Daoy (cell line): ENCODE results near the gene ADGRL3. TPM values are rescaled to one million over a fixed set of nuclear protein-coding genes. Genes with fewer than 3 reads are reported as not detected.

ENCODE experiments used
- DNase-seq: peaks from one replicate; pipeline ENCODE4 v3.0.0-alpha.2; 2015; ENCODE audit warnings: low read depth
- total RNA-seq: library from RNA; depleted of rRNA; stranded (reverse); fragments of >200 nt; shearing (Covaris generic); gene quantifications from 2 replicates; pipeline ENCODE4 v1.2.3, GENCODE V29; 2014

ADGRL3 gene
- total RNA-seq, 1 experiment from 2014 or later: 4.6 TPM

GRCh38 chr4:62087706-62088105, 887.6 kb downstream of the ADGRL3 start:
- DNase-seq: no peak

DNA sequence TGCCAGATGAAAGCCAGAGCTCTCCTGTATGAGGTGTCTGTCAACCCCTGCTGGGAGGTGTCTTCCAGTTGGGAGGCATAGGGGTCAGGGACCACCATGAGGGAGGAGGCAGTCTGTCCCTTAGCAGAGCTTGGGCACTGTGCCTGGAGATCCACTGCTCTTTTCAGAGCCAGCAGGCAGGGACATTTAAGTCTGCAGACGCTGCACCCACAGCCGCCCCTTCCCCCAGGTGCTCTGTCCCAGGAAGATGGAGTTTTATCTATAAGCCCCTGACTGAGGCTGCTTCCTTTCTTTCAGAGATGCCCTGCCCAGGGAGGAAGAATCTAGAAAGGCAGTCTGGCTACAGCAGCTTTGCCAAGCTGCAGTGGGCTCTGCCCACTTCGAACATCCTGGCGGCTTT, 893.6 kb downstream of the ADGRL3 start:
- no peak for DNase-seq

GRCh38 chr4:62096881-62097280, 896.8 kb downstream of the ADGRL3 start:
- DNase-seq: no peak

DNA sequence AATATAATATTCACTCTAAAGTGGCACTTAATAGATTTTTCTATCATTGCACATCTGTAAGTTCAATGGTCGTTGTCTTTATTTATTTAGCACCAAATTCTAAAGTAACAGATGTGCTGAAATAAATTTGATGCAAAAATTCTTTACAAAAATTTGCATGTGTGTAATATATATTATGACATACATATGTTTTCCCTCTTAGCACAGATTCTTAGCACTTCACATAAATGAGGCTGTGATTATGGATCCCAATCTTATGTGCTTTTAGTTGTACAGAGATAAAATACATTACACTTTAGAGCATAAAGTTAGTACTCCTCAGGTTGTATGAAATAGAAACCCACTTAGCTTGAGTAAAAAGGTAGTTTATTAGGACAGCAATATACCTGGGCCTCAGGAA, 915.1 kb downstream of the ADGRL3 start:
- DNase-seq: no peak

DNA sequence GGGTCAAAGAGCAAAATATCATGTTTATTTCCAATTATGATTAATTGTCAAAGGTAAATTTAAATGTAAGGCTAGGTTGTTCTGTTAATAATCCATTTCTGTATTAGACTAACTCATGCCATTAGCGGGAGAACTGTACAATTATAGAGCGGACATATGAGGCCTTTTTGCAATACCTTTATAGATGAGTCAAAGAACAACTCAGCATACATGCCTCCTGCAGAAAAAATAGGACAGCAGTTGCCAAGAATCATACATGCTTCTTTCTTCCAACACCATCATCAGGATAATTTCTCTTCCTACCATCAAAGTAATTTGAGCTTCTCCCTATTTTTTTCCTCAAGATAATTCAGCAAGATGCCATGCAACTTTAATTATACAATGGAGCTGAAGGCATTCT, 917.8 kb downstream of the ADGRL3 start:
- DNase-seq: no peak

DNA sequence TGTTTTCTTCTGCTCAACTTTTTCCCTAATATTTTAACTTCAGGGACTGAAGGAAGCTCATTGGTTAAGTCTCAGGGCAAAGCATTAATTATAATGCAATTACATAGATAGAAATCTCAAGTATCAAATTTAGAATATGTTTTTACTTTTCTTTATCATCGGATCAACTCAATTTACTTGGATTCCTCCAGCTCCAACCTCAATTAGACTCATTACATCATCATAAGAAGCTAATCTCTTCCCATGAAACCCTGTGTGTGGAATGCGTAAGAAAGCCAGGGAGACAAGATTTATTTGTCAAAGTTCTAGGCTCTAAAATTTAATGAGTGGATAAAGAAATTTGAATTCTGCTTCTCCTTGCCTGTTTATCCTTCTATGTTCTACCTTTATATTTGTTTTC, 918.4 kb downstream of the ADGRL3 start:
- DNase-seq: no peak

DNA sequence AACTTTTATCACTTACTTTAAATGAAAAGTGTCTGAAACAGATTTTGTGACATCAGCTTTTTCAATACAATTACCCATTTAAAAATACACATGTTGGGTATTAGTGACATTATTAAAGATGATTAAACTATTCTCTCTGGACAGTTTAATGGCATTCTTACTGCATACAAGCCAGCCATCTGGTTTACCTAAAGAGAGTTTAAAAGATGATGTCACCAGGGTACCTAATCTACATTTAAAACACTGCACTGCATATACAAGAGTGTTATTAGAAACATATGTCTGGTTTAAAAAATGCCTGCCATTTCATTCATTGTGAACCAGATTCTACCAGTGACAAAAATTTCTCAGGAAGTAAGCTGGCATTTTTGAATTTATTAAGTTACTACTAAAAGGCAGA, 919.1 kb downstream of the ADGRL3 start:
- DNase-seq: no peak

DNA sequence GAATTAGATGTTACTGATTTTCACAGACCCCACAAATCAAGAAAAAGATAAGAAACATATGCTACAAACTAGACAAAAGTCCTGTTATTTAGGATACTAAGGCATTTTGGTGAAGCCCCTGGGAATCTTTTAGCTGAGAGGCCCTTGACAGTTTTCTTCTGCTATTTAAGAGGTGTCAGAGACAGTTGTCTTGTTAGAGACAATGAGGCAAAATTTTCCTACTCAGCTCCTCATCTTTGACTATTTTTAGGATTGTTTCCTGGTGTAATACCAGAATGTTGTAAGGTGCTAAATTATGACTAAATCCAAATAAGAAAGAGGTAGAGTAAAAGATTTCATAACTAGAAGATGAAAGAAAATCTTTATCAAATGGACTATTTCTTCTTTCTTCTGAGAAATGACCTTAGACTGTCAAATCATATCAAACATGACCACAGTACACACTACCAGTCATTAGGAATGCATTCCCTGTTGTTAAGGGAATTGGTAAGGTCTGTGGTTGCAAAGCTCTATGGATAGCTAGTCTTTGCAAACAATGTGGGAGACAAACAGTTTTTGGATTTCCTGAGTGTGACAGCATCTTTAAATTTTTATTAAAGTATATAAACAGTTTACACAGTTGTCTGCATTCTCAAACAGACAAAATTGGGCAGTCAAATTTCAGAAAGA, 926.1 kb downstream of the ADGRL3 start:
- DNase-seq: no peak
